HG03521 (cell line): Measurements from ENCODE around the gene ANGEL1.

Experiments used
- ATAC-seq: cut with Tn5 transposase; IDR thresholded peaks from one replicate; pipeline ENCODE4 v1.9.1; 2021; ENCODE audit warnings: mild to moderate bottlenecking, moderate library complexity; ENCODE audit not compliant: unreplicated experiment

Gene ANGEL1

GRCh38 chr14:76820700-76821099 lies 8.0 kb upstream of the ANGEL1 start:
- no peak for ATAC-seq

DNA sequence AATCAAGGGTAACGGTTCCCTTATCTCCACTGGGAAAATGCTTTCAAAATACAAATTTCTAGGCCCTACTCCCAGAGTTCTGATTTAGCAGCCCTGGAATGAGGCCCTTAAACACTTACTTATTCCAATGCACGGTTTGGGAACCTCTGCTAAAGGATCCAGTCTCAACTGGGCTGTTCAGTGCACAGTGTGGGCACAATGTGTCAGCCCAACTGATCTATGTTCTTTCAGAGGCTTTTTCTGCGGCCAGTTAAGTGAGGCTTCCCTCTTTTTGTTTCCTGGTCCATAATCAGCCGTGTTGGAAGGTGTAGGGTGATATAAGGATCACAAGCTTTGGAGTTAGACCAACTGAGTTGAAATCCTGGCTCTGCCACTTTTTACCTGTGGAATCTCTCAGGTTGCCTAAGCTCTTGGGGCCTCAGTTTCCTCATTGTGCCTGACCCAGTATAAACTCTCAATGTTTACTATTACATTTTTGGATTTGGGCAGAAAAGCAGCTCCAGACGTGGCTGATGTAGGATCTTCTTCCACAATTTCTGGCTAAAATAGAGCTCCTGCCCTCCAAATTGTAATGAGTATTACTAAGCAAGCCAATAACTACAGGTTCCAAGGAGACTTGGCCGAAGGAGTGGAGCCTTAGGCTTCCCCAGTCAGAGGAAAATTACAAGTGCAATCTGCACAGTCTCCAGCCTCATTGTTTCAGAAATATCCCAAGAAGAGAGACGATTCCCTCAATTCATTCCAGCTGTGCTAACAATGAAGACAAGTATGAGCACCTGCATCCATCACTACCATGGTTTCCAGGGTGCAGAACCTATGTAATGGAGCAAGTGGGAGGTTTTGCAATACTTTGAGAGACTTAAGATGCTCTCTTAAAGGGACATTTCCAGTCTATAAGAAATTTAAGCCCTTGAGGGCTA lies 2.3 kb upstream of the ANGEL1 start:
- ATAC-seq: no peak

- ATAC-seq: no peak
Observed at GRCh38 chr14:76812093-76812421, 625 bp downstream of the ANGEL1 start.

GRCh38 chr14:76811561-76811960 lies 1.1 kb downstream of the ANGEL1 start:
- no peak for ATAC-seq

DNA sequence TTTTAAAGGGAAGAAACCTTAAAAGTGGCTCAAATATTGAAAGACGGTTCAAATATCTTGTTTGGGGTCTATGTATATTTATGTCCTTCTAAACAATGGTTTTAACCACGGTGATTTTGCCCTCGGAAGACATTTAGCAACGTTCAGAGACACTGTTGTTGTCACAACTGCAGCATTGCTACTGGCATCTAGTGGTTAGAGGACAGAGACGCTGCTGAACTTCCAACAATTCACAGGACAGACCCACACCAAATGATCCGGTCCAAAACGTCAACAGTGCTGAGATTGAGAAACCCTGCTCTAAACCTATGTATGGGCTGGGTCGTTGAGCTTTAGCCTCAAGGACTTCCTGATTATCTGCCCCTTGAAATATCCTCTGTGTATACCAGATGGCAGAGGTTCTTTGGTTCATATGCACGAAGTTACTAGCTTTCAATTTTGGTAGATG lies 1.7 kb downstream of the ANGEL1 start:
- no peak for ATAC-seq

- no peak for ATAC-seq
Observed at GRCh38 chr14:76810525-76810924, 2.2 kb downstream of the ANGEL1 start.

- no peak for ATAC-seq
Observed at GRCh38 chr14:76808990-76809389, 3.7 kb downstream of the ANGEL1 start.

- no peak for ATAC-seq
Observed at GRCh38 chr14:76808011-76808410, 4.7 kb downstream of the ANGEL1 start.

- no peak for ATAC-seq
Observed at GRCh38 chr14:76806446-76806845, 6.2 kb downstream of the ANGEL1 start.

- no peak for ATAC-seq
Observed at GRCh38 chr14:76793956-76794355, 18.7 kb downstream of the ANGEL1 start.

GRCh38 chr14:76793324-76793723 lies 19.4 kb downstream of the ANGEL1 start:
- no peak for ATAC-seq

- ATAC-seq: no peak
Observed at GRCh38 chr14:76792422-76792821, 20.3 kb downstream of the ANGEL1 start.

DNA sequence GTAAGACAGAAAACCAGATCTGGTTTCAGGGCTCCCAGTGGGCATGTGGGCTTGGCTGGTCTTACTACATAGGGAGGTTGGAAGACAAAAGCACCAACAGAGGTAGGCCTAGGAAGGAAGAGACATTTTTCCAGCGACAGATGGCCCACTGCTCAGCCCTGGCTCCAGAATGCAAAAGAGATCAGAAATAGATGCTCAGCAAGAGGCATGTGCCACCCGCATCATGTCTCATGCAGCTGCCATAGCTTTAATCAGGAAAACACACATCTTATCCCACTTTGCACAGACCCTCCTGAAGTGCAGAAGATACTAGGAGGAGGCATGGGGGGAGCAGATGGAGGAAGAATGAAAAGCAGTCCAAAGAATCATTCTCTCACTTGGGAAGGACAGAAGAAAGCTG lies 26.1 kb downstream of the ANGEL1 start:
- ATAC-seq: no peak

DNA sequence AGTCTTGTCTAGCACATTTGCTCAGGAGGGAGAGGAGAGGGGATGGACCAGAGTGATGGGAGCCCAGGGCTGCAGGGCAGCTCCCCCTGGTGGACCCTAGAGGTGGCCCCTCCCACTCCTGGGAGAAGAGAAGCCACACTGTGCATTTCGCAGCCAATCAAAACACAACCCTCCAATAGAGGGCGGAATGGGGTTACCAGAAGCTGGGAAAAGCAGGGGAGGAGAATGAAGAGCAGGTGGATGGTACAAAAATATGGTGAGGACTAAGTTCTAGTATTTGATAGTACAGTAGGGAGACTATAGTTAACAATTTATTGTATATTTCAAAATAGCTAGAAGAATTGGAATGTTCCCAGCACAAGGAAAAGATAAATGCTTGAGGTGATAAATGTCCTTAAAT lies 27.8 kb downstream of the ANGEL1 start:
- peak; percentile 83 for ATAC-seq

DNA sequence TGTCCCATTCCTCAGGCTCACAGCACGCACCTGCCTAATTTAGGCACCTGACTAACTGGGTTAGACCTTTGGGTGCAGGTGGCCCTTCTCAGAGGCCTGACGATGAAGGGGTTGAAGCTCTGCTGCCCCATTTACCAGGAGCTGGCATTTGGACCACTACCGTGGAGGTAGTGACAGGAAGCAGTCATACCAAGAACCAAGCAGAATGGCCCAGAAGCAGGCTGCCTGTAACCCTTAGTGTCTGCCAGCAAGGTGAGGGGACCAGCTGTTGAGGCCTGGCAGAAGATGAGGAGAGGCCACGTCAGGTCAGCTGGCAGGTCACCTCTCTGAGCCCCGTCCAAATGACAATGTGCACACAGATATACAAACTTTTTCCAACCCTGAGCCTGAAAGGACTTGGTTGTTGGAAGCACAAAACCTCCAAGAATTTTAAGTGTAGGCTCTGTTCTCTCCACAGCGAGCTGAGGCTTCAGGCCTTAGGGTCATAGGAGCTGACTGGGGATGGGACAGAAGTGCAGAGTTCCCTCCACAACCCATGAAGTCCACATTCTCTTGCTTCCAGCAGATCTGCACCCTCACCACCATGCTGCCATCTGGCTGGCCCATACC lies 28.3 kb downstream of the ANGEL1 start:
- ATAC-seq: no peak

DNA sequence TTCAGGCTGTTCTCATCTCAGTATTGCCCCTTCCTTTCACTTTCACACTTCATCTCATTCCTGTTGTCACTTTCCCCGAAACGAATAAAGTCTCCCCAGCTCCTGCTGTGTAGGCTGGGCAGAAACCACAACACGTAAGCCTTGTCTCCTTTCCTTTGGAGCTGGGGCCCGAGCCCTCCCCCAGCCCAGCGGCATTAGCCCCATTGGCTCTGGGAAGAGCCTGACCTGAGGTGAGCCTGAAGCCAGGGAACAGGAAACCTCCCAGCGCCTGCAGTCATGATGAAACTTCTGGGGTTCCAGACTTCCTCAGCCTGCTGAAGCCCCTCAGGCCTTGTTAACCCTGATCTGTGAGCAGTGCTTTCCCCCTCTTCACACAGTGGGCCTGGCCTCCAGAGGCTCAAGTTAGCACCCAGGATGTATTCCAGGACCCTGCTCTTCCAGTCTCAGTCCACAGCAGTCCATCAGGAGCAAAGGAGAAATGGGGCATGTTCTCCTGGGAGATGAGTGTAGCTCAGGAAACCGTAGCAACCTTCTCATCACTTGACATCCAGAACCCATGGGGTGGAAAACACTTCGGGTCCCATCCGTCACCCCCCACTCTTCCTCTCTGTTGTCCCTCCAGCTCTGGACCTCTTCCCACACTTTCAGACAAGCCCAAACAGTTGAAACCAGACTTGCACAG lies 29.7 kb downstream of the ANGEL1 start:
- ATAC-seq: no peak

GRCh38 chr14:76782115-76782884 lies 30.4 kb downstream of the ANGEL1 start:
- no peak for ATAC-seq

- no peak for ATAC-seq
Observed at GRCh38 chr14:76781648-76782051, 31.0 kb downstream of the ANGEL1 start.

- no peak for ATAC-seq
Observed at GRCh38 chr14:76780875-76781647, 31.6 kb downstream of the ANGEL1 start.

DNA sequence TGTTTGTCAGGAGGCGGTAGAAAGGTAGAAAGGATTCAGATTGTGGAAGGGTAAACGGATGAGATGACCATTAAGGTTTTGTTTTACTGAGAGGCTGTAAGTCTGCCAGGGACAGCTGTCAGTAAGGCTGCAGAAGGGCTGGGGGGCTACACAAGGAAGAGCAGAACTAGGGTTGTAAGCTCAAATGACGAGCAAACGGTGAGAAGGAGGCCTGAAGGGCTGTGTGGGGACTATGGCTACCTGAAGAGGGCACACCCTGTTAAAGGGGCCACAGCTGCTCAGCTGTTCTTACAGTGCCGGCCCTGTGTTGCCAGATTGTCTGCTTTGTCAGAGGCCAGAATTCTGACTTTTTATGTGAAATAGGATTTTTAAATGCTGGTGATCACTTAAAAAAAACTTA lies 32.3 kb downstream of the ANGEL1 start:
- no peak for ATAC-seq

DNA sequence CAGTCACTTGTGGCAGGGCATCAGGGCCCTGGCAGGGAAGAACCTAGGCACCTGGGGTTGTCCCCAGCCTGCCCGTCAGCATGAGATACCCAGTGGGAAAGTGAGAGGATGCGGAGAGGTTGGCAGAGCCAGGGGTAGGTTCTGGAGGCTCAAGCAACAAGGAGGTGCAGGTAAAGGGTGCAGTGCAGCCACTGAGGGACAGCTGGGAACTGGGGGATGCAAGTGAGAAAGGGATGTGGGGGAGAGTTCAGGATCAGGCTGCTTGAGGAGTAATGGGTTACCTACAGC lies 32.7 kb downstream of the ANGEL1 start:
- ATAC-seq: no peak
